PC-9 (cell line): Measurements from ENCODE around the gene PCLO.

ENCODE experiments used
- EZH2 ChIP-seq: fragments of 200-600 bp; sonication (generic); IDR thresholded peaks from 2 replicates; pipeline ENCODE4 v1.8.0; 2017; ENCODE audit warnings: antibody characterized with exemption, low read depth
- TF ChIP-seq, protein P1 (sequence below): fragments of 200-600 bp; sonication (generic); conservative IDR thresholded peaks from 2 replicates; pipeline ENCODE4 v1.6.1; 2017; ENCODE audit warnings: mixed run types, antibody characterized with exemption, mild to moderate bottlenecking, moderate library complexity

DNA sequence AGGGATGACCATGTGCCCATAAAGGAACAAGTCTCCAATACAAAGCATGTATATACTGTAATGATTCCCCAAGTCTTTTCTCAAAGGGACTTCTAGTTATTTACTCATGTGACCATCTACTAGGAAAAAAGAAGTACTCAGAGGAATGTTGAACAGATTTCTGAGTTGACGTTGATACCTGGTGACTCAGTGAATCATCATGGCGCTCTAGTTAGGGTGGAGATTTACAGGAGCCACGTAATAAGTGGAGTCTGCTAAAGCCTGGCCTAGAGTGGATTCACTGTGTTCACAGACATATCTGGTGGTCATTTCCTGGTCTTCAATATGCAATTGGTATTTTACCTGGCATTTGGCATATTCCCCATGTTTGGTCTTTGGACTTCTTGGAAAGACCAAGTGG, 416.9 kb downstream of the PCLO start:
- TF ChIP-seq, protein P1, sequence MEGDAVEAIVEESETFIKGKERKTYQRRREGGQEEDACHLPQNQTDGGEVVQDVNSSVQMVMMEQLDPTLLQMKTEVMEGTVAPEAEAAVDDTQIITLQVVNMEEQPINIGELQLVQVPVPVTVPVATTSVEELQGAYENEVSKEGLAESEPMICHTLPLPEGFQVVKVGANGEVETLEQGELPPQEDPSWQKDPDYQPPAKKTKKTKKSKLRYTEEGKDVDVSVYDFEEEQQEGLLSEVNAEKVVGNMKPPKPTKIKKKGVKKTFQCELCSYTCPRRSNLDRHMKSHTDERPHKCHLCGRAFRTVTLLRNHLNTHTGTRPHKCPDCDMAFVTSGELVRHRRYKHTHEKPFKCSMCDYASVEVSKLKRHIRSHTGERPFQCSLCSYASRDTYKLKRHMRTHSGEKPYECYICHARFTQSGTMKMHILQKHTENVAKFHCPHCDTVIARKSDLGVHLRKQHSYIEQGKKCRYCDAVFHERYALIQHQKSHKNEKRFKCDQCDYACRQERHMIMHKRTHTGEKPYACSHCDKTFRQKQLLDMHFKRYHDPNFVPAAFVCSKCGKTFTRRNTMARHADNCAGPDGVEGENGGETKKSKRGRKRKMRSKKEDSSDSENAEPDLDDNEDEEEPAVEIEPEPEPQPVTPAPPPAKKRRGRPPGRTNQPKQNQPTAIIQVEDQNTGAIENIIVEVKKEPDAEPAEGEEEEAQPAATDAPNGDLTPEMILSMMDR, result no peak
- TF ChIP-seq EZH2, result no peak
